HCT116 (cell line): ENCODE data around the gene KISS1R. TPM values are rescaled to one million over a fixed set of nuclear protein-coding genes. Genes with fewer than 3 reads are reported as not detected.
A peak's percentile ranks its signal among the peaks of the same experiment; 100 is the strongest.

Experiments used
- ATAC-seq: fragments of 200-7000 bp; cut with Tn5 transposase; 2 replicates; pipeline ENCODE4 v1.9.1; 2020; ENCODE audit warnings: mild to moderate bottlenecking, moderate library complexity
- BruUV-seq: library from RNA; stranded (reverse); fragments of 400-500 nt; replicated peaks from 2 replicates; lab custom pipeline; 2021; lab: Mats Ljungman, UMichigan
- CTCF ChIA-PET: fragments of 300-600 bp; sonication (Branson Sonifier 250); formaldehyde crosslinking; loops from one replicate; lab custom pipeline; 2021; ENCODE audit warnings: antibody characterized with exemption; lab: Charles Lee
- POLR2A ChIA-PET: fragments of 300-600, 350-600 bp; sonication (Branson Sonifier 250); formaldehyde crosslinking; loops from one replicate; lab custom pipeline; 2021; ENCODE audit warnings: antibody characterized with exemption; lab: Charles Lee
- RAD21 ChIA-PET, 2 experiments: fragments of 300-600 bp; sonication (Branson Sonifier 250); formaldehyde crosslinking; loops; one replicate each; lab custom pipeline; 2023; ENCODE audit warnings: low total read pairs in 2 of 2; ENCODE audit not compliant: uncharacterized antibody in 2 of 2, unreplicated experiment in 2 of 2, low non-redundant PET in 1 of 2; lab: Charles Lee
- DNase-seq: peaks from one replicate; pipeline ENCODE4 v3.0.0-alpha.2; 2010; ENCODE audit warnings: low read depth, low spot score
- H2AFZ ChIP-seq: fragments of 200-600 bp; shearing (Covaris generic), sonication (generic); 2 replicates; pipeline ENCODE4 v1.6.1; 2017; ENCODE audit warnings: low read depth, mixed run types, mixed read lengths, antibody characterized with exemption, low read length; ENCODE audit not compliant: poor library complexity, severe bottlenecking
- H3K27ac ChIP-seq: 2 replicates; pipeline ENCODE4 v1.5.1; 2012; ENCODE audit warnings: low read depth, low read length
- H3K27me3 ChIP-seq: fragments of 200-600 bp; sonication (generic); 2 replicates; pipeline ENCODE4 v1.6.1; 2016; ENCODE audit warnings: mixed run types, low read length, mixed read lengths; ENCODE audit not compliant: insufficient read depth
- H3K36me3 ChIP-seq, 2 experiments: fragments of 200-500 bp in 1 of 2; fragments of 200-600 bp in 1 of 2; sonication (Bioruptor generic) in 1 of 2; sonication (generic) in 1 of 2; 2 replicates each; pipeline versions ENCODE4 v1.5.1 to v1.6.1; 2014 to 2016; ENCODE audit warnings: low read length in 2 of 2, inconsistent platforms in 1 of 2, mixed read lengths in 1 of 2, mixed run types in 1 of 2; ENCODE audit not compliant: insufficient read depth in 2 of 2, control insufficient read depth in 1 of 2
- H3K4me1 ChIP-seq, 2 experiments: fragments of 200-600 bp in 1 of 2; sonication (generic) in 1 of 2; 2 replicates each; pipeline versions ENCODE4 v1.5.1 to v1.6.1; 2012 to 2017; ENCODE audit warnings: low read length in 2 of 2, inconsistent platforms in 1 of 2, mild to moderate bottlenecking in 1 of 2, mixed read lengths in 1 of 2, mixed run types in 1 of 2, moderate library complexity in 1 of 2; ENCODE audit not compliant: insufficient read depth in 2 of 2, control insufficient read depth in 1 of 2
- H3K4me2 ChIP-seq: fragments of 200-600 bp; sonication (generic); 2 replicates; pipeline ENCODE4 v1.6.1; 2017; ENCODE audit warnings: mixed run types, low read length, mixed read lengths
- H3K4me3 ChIP-seq, 2 experiments: fragments of 200-600 bp in 1 of 2; sonication (generic) in 1 of 2; replicated peaks in 1 of 2; 2 replicates each; pipeline ENCODE4 v1.5.1; 2011 to 2016; ENCODE audit warnings: low read length in 2 of 2, control low read depth in 1 of 2, low read depth in 1 of 2, mild to moderate bottlenecking in 1 of 2, mixed read lengths in 1 of 2, mixed run types in 1 of 2
- H3K79me2 ChIP-seq: fragments of 200-600 bp; sonication (generic); 2 replicates; pipeline ENCODE4 v1.6.1; 2017; ENCODE audit warnings: mild to moderate bottlenecking, mixed run types, low read length, moderate library complexity, mixed read lengths; ENCODE audit not compliant: insufficient read depth
- H3K9ac ChIP-seq: fragments of 200-600 bp; sonication (generic); 2 replicates; pipeline ENCODE4 v1.6.1; 2016; ENCODE audit warnings: low read length, mixed read lengths
- H3K9me2 ChIP-seq: fragments of 200-600 bp; sonication (generic), shearing (Covaris generic); 2 replicates; pipeline ENCODE4 v1.6.1; 2017; ENCODE audit warnings: mixed run types, mild to moderate bottlenecking, moderate library complexity; ENCODE audit not compliant: insufficient read depth
- H3K9me3 ChIP-seq, 2 experiments: fragments of 200-500 bp in 1 of 2; fragments of 200-600 bp in 1 of 2; sonication (Bioruptor generic) in 1 of 2; sonication (generic) in 1 of 2; 2 replicates each; pipeline ENCODE4 v1.6.1; 2014 to 2017; ENCODE audit warnings: low read length in 2 of 2, mixed read lengths in 2 of 2, inconsistent platforms in 1 of 2, low read depth in 1 of 2, mild to moderate bottlenecking in 1 of 2, mixed run types in 1 of 2, moderate library complexity in 1 of 2; ENCODE audit not compliant: control insufficient read depth in 1 of 2, insufficient read depth in 1 of 2
- H4K20me1 ChIP-seq: fragments of 200-600 bp; sonication (generic), shearing (Covaris generic); 2 replicates; pipeline ENCODE4 v1.6.1; 2017; ENCODE audit warnings: mixed run types, mild to moderate bottlenecking, moderate library complexity; ENCODE audit not compliant: insufficient read depth
- EGR1 ChIP-seq: IDR thresholded peaks from 2 replicates; pipeline ENCODE4 v1.6.1; 2012; ENCODE audit warnings: low read depth
- ELF1 ChIP-seq: IDR thresholded peaks from 2 replicates; pipeline ENCODE4 v1.6.1; 2012; ENCODE audit warnings: low read depth, borderline replicate concordance
- EZH2 ChIP-seq: fragments of 200-600 bp; sonication (generic); IDR thresholded peaks from 2 replicates; pipeline ENCODE4 v1.6.1; 2017; ENCODE audit warnings: antibody characterized with exemption, mixed run types
- EZH2phosphoT487 ChIP-seq: fragments of 200-600 bp; IDR thresholded peaks from 2 replicates; pipeline ENCODE4 v1.6.1; 2018; ENCODE audit warnings: antibody characterized with exemption, borderline replicate concordance
- FOSL1 ChIP-seq: IDR thresholded peaks from 2 replicates; pipeline ENCODE4 v1.6.1; 2012; ENCODE audit warnings: low read depth
- POLR2A ChIP-seq: IDR thresholded peaks from 2 replicates; pipeline ENCODE4 v1.7.0; 2011; ENCODE audit warnings: borderline replicate concordance; ENCODE audit not compliant: insufficient read depth, insufficient read length; ENCODE audit errors: extremely low read depth
- POLR2AphosphoS5 ChIP-seq: IDR thresholded peaks from 2 replicates; pipeline ENCODE4 v1.6.1; 2011; ENCODE audit warnings: mild to moderate bottlenecking, low read depth, low read length, moderate library complexity
- SRF ChIP-seq: IDR thresholded peaks from 2 replicates; pipeline ENCODE4 v1.6.1; 2012; ENCODE audit warnings: low read depth
- TCF7L2 ChIP-seq: IDR thresholded peaks from 2 replicates; pipeline ENCODE4 v1.7.0; 2011; ENCODE audit warnings: borderline replicate concordance, inconsistent platforms; ENCODE audit not compliant: insufficient read depth, insufficient read length; ENCODE audit errors: extremely low read depth
- YY1 ChIP-seq: IDR thresholded peaks from 2 replicates; pipeline ENCODE4 v1.6.1; 2011; ENCODE audit warnings: low read length, low read depth, moderate library complexity, mild to moderate bottlenecking; ENCODE audit not compliant: insufficient replicate concordance; ENCODE audit errors: extremely low read depth
- ZFX ChIP-seq: fragments of 450-650 bp; IDR thresholded peaks from 2 replicates; pipeline ENCODE4 v1.6.1; 2017
- ZNF274 ChIP-seq: fragments of 200-500 bp; sonication (Bioruptor generic); IDR thresholded peaks from 2 replicates; pipeline ENCODE4 v1.6.1; 2014; ENCODE audit warnings: mild to moderate bottlenecking, low read depth, low read length, inconsistent platforms
- intact Hi-C: fragments of 100-400 bp; cut with micrococcal nuclease; formaldehyde crosslinking; loops from 2 replicates; pipeline ENCODE4 v1.10.0; 2022
- total RNA-seq: library from RNA; stranded (reverse); gene quantifications from one replicate; pipeline ENCODE4 v1.2.1, GENCODE V29; 2021; ENCODE audit not compliant: unreplicated experiment
- TF ChIP-seq, protein P1 (sequence below): IDR thresholded peaks from 2 replicates; pipeline ENCODE4 v1.6.1; 2012; ENCODE audit warnings: low read depth
- TF ChIP-seq, protein P2 (sequence below): IDR thresholded peaks from 2 replicates; pipeline ENCODE4 v1.6.1; 2011; ENCODE audit warnings: mild to moderate bottlenecking, low read length, moderate library complexity; ENCODE audit not compliant: insufficient replicate concordance; ENCODE audit errors: extremely low read depth
- TF ChIP-seq, protein P3 (sequence below): IDR thresholded peaks from 2 replicates; pipeline ENCODE4 v1.6.1; 2012

KISS1R gene
- total RNA-seq, 1 experiment from 2014 or later, result 5.9 TPM

- Histone ChIP-seq H3K27me3 (no peaks in the 10 kb centered on the region), H3K9ac (peak overlapping the region; percentile 57; the same call in 1 of the 2 replicates), H3K9me3 (no peaks in the 10 kb centered on the region), H3K4me3 (no peak overlapping the region), H3K9me2 (no peaks in the 10 kb centered on the region), H2AFZ (no peak overlapping the region), H4K20me1 (no peaks in the 10 kb centered on the region), H3K4me1 (peaks cover 20 to 22% of the 10 kb centered on the region in 2 experiments), H3K27ac (peak overlapping the region; percentile 77), H3K36me3 (peaks cover 9 to 17% of the 10 kb centered on the region in 2 experiments; a peak in 3 of 4 replicates), H3K4me2 (peak overlapping the region; percentile 60), H3K79me2 (no peaks in the 10 kb centered on the region)
- CTCF ChIA-PET, result no interaction called here
- intact Hi-C loops, result no loop called here
- ATAC-seq (no peak), DNase-seq (no peak)
- TF ChIP-seq, protein P1, sequence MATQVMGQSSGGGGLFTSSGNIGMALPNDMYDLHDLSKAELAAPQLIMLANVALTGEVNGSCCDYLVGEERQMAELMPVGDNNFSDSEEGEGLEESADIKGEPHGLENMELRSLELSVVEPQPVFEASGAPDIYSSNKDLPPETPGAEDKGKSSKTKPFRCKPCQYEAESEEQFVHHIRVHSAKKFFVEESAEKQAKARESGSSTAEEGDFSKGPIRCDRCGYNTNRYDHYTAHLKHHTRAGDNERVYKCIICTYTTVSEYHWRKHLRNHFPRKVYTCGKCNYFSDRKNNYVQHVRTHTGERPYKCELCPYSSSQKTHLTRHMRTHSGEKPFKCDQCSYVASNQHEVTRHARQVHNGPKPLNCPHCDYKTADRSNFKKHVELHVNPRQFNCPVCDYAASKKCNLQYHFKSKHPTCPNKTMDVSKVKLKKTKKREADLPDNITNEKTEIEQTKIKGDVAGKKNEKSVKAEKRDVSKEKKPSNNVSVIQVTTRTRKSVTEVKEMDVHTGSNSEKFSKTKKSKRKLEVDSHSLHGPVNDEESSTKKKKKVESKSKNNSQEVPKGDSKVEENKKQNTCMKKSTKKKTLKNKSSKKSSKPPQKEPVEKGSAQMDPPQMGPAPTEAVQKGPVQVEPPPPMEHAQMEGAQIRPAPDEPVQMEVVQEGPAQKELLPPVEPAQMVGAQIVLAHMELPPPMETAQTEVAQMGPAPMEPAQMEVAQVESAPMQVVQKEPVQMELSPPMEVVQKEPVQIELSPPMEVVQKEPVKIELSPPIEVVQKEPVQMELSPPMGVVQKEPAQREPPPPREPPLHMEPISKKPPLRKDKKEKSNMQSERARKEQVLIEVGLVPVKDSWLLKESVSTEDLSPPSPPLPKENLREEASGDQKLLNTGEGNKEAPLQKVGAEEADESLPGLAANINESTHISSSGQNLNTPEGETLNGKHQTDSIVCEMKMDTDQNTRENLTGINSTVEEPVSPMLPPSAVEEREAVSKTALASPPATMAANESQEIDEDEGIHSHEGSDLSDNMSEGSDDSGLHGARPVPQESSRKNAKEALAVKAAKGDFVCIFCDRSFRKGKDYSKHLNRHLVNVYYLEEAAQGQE, result no peak
- TF ChIP-seq SRF, result no peak
- TF ChIP-seq TCF7L2, result no peak
- TF ChIP-seq ELF1, result no peak
- TF ChIP-seq, protein P2, sequence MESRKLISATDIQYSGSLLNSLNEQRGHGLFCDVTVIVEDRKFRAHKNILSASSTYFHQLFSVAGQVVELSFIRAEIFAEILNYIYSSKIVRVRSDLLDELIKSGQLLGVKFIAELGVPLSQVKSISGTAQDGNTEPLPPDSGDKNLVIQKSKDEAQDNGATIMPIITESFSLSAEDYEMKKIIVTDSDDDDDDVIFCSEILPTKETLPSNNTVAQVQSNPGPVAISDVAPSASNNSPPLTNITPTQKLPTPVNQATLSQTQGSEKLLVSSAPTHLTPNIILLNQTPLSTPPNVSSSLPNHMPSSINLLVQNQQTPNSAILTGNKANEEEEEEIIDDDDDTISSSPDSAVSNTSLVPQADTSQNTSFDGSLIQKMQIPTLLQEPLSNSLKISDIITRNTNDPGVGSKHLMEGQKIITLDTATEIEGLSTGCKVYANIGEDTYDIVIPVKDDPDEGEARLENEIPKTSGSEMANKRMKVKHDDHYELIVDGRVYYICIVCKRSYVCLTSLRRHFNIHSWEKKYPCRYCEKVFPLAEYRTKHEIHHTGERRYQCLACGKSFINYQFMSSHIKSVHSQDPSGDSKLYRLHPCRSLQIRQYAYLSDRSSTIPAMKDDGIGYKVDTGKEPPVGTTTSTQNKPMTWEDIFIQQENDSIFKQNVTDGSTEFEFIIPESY, result no peak
- no peak for TF ChIP-seq EZH2
- TF ChIP-seq EGR1, result no peak
- no peak for TF ChIP-seq FOSL1
- TF ChIP-seq EZH2phosphoT487, result no peak
- TF ChIP-seq POLR2AphosphoS5, result no peak
- no peak for TF ChIP-seq ZNF274
- TF ChIP-seq ZFX, result no peak
- no peak for TF ChIP-seq POLR2A
- TF ChIP-seq, protein P3, sequence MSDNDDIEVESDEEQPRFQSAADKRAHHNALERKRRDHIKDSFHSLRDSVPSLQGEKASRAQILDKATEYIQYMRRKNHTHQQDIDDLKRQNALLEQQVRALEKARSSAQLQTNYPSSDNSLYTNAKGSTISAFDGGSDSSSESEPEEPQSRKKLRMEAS, result no peak
- no peak for TF ChIP-seq YY1
- no TSS peak for BruUV-seq
- POLR2A ChIA-PET, result no interaction called here
- RAD21 ChIA-PET, result no interaction called here
Measured at GRCh38 chr19:884420-885211, 32.5 kb upstream of the KISS1R start.
